Heart left ventricle (tissue), 13 donors: ENCODE measurements around the gene MAP4K4.

Source experiments
- POLR2A ChIP-seq, 2 donors: fragments of 450-650 bp; IDR thresholded peaks; one replicate each; pipeline ENCODE4 v1.6.1; 2017; ENCODE audit warnings: antibody characterized with exemption in 2 of 2, mild to moderate bottlenecking in 2 of 2, moderate library complexity in 2 of 2
- TF ChIP-seq, protein P1 (sequence below), 12 donors: fragments of 200-600 bp; sonication (generic) in 4 of 12; IDR thresholded peaks; one replicate each; pipeline versions ENCODE4 v1.5.0 to v1.8.0; 2018 to 2022; ENCODE audit warnings: antibody characterized with exemption in 12 of 12, mild to moderate bottlenecking in 5 of 12
- donor health status: ischemic (EF 13 %, LVEDD 7.1; RV severe dilation, severe dysfunction).
- donor health status: DM: no; HTN: yes; CAD: no.
- donor health status: DM: no; HTN: no; CAD: no.
- donor health status: ischemic (EF 25% LVEDD 6.9; RV normal size, moderate dysfunction).
- donor health status: ischemic (EF 25% LVEDD 5.7; RV mildly dilated, moderate dysfunction).
- donor health status: ischemic (EF 35%, LVEDD 5.7; RV mildly dilated, moderate dysfunction).
- donor health status: nonischemic (EF 11% LVEDD 7.7; RV severe dilation, severe dysfunction).
- donor health status: DM: yes; HTN: yes; CAD: no.
- donor health status: PGD.
- donor health status: ischemic (EF 29% LVEDD 5.4; RV normal size, mild dysfunction).
- donor health status: nonischemic (EF 23%, LVEDD 6.1; RV moderate dilation, normal function).

DNA sequence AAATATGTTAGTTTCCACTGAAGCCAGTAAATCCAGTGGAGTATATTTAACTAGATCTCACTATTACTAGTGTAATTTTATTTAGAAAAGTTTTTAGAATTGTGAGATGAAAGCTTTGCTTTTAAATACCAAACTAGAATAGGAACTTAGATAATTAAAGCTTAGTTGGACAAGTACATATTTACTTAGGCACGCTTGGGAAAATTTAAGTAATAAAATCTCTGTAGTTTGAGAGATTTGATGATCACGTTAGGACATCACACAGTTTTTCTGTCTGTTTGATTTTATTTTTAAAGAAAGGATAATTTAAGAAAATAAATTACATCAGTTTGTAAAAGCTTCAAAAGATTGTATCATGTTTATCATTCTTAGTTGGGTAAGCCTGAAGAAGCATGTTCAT is 153.5 kb downstream of the MAP4K4 start:
- TF ChIP-seq, protein P1, sequence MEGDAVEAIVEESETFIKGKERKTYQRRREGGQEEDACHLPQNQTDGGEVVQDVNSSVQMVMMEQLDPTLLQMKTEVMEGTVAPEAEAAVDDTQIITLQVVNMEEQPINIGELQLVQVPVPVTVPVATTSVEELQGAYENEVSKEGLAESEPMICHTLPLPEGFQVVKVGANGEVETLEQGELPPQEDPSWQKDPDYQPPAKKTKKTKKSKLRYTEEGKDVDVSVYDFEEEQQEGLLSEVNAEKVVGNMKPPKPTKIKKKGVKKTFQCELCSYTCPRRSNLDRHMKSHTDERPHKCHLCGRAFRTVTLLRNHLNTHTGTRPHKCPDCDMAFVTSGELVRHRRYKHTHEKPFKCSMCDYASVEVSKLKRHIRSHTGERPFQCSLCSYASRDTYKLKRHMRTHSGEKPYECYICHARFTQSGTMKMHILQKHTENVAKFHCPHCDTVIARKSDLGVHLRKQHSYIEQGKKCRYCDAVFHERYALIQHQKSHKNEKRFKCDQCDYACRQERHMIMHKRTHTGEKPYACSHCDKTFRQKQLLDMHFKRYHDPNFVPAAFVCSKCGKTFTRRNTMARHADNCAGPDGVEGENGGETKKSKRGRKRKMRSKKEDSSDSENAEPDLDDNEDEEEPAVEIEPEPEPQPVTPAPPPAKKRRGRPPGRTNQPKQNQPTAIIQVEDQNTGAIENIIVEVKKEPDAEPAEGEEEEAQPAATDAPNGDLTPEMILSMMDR (IDR thresholded peaks at IDR 0.05) = no peak
- no peak for TF ChIP-seq POLR2A (IDR thresholded peaks at IDR 0.05)
